ENCODE results near the gene ZC3H10. TPM values are rescaled to one million over a fixed set of nuclear protein-coding genes. Genes with fewer than 3 reads are reported as not detected.

ZC3H10 gene
- total RNA-seq, 1 experiment from 2014 or later, result 5.6 TPM

DNA sequence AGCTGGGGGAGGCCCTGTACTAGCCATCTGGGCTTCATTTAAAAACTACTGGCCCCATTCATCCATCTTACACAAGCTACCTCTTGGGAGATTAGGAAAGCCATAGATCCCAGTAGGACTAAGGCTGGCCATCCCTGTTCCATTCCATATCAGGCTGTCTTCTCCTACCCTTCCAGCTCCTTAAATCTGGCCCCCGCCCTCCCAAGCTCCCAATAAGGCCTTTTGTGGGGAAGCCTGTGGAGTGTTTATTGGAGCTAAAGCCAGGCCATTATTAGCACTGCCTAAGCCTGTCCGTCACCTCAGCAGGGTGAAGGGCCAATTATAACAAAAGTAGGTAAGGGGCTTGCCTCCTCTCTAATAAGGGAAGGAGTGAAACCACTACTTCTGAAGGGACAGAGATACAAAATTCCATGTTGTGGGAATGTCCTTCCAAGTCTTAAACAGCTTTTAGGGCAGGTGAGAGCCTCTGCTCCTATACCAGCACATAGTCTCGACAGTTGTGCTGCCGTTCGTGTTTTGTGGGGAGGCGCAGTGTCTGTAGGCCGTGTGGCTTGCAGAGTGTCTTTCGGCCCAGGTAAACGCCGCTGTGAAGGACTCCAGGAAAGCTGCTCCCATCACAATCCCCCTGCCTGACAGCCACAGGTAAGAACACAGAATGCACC is 43.8 kb downstream of the ZC3H10 start:
- H3K9ac ChIP-seq (ENCODE audit: low read length), result no peak overlapping the region

GRCh38 chr12:56162468-56163290 is 44.6 kb downstream of the ZC3H10 start:
- Histone ChIP-seq H3K4me1 (ENCODE audit: insufficient read depth, low read length) (peaks cover 20% of the 10 kb centered on the region), H3K27ac (ENCODE audit: low read length) (no peak overlapping the region), H3K27me3 (ENCODE audit: low read length) (no peaks in the 10 kb centered on the region), H3K4me3 (ENCODE audit: low read length) (no peak overlapping the region), H3K9me3 (ENCODE audit: low read length) (no peaks in the 10 kb centered on the region), H3K79me2 (ENCODE audit: low read length) (peaks cover 38% of the 10 kb centered on the region), H3K4me2 (ENCODE audit: low read length) (no peak overlapping the region), H3K9me2 (replicated peaks; ENCODE audit: low read length) (no peaks in the 10 kb centered on the region), H4K20me1 (ENCODE audit: low read length) (peaks cover 34% of the 10 kb centered on the region), H3F3A (ENCODE audit: low read length, unreplicated experiment) (peaks cover 13% of the 10 kb centered on the region), H3K36me3 (ENCODE audit: low read depth, low read length) (peaks cover 51% of the 10 kb centered on the region), H3K9ac (ENCODE audit: low read length) (no peak overlapping the region), H2AFZ (ENCODE audit: low read length) (no peak overlapping the region)
- POLR2A ChIA-PET (ENCODE audit: unreplicated experiment), result interaction anchor here (0.7 kb wide), 2 partner anchors 18 to 25 kb away, joined by 4 to 6 read pairs; no protein-coding TSS in a partner anchor
- intact Hi-C loops (cut with micrococcal nuclease), result no loop called here
- CTCF ChIA-PET, result interaction anchor here (0.5 to 0.6 kb wide), 2 partner anchors 35 to 232 kb away, joined by 3 to 4 read pairs; partner anchors contain the start of gene ESYT1
- ATAC-seq (no peak), DNase-seq (no peak)
- TF ChIP-seq, protein P1, sequence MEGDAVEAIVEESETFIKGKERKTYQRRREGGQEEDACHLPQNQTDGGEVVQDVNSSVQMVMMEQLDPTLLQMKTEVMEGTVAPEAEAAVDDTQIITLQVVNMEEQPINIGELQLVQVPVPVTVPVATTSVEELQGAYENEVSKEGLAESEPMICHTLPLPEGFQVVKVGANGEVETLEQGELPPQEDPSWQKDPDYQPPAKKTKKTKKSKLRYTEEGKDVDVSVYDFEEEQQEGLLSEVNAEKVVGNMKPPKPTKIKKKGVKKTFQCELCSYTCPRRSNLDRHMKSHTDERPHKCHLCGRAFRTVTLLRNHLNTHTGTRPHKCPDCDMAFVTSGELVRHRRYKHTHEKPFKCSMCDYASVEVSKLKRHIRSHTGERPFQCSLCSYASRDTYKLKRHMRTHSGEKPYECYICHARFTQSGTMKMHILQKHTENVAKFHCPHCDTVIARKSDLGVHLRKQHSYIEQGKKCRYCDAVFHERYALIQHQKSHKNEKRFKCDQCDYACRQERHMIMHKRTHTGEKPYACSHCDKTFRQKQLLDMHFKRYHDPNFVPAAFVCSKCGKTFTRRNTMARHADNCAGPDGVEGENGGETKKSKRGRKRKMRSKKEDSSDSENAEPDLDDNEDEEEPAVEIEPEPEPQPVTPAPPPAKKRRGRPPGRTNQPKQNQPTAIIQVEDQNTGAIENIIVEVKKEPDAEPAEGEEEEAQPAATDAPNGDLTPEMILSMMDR (conservative IDR thresholded peaks at IDR 0.05; ENCODE audit: low read depth, low read length), result no peak
- TF ChIP-seq EZH2phosphoT487 (IDR thresholded peaks at IDR 0.05; ENCODE audit: borderline replicate concordance, low read length), result no peak
- BruUV-seq (replicated peaks), result TSS peak; percentile 15

More for the DNA sequence above, 43.8 kb downstream of the ZC3H10 start:
- intact Hi-C loops (cut with micrococcal nuclease), result no loop called here
- Histone ChIP-seq H3F3A (ENCODE audit: low read length, unreplicated experiment) (peaks cover 13% of the 10 kb centered on the region), H3K79me2 (ENCODE audit: low read length) (peaks cover 38% of the 10 kb centered on the region), H3K4me2 (ENCODE audit: low read length) (no peak overlapping the region), H3K9me3 (ENCODE audit: low read length) (no peaks in the 10 kb centered on the region), H4K20me1 (ENCODE audit: low read length) (peaks cover 34% of the 10 kb centered on the region), H3K27ac (ENCODE audit: low read length) (no peak overlapping the region), H3K27me3 (ENCODE audit: low read length) (no peaks in the 10 kb centered on the region), H3K9me2 (replicated peaks; ENCODE audit: low read length) (no peaks in the 10 kb centered on the region), H3K4me3 (ENCODE audit: low read length) (no peak overlapping the region), H2AFZ (ENCODE audit: low read length) (no peak overlapping the region), H3K4me1 (ENCODE audit: insufficient read depth, low read length) (peaks cover 26% of the 10 kb centered on the region), H3K36me3 (ENCODE audit: low read depth, low read length) (peaks cover 48% of the 10 kb centered on the region)
- no TSS peak for BruUV-seq (replicated peaks)
- TF ChIP-seq, protein P1 (conservative IDR thresholded peaks at IDR 0.05; ENCODE audit: low read depth, low read length), result no peak
- no peak for TF ChIP-seq EZH2 (IDR thresholded peaks at IDR 0.05; ENCODE audit: low read length, unreplicated experiment)
- no peak for TF ChIP-seq EZH2phosphoT487 (IDR thresholded peaks at IDR 0.05; ENCODE audit: borderline replicate concordance, low read length)
- DNase-seq (no peak), ATAC-seq (no peak)
- POLR2A ChIA-PET (ENCODE audit: unreplicated experiment), result interaction anchor here (0.5 kb wide), 1 partner anchor 32 kb away, joined by 6 read pairs; no protein-coding TSS in a partner anchor
- CTCF ChIA-PET, result no interaction called here
